AG04450 (cell line): ENCODE results near the gene DNAJB12. TPM values are rescaled to one million over a fixed set of nuclear protein-coding genes. Genes with fewer than 3 reads are reported as not detected.

ENCODE experiments used
- CTCF ChIA-PET: fragments of 300-600, 350-600 bp; formaldehyde crosslinking; extraction: SDS; loops from one replicate; lab custom pipeline; 2022; ENCODE audit warnings: antibody characterized with exemption, inconsistent platforms; lab: Charles Lee
- POLR2A ChIA-PET: fragments of 350-600 bp; formaldehyde crosslinking; extraction: SDS; loops from one replicate; lab custom pipeline; 2021; ENCODE audit warnings: antibody characterized with exemption, inconsistent platforms; lab: Yijun Ruan, JAX
- DNase-seq: peaks from one replicate; pipeline ENCODE4 v3.0.0-alpha.2; 2011; ENCODE audit warnings: low read depth, low spot score
- H3K27ac ChIP-seq: one replicate; pipeline ENCODE4 v1.5.1; 2012; ENCODE audit warnings: low read depth, low read length, control low read depth
- H3K27me3 ChIP-seq: one replicate; pipeline ENCODE4 v1.6.0; 2012; ENCODE audit warnings: low read length; ENCODE audit not compliant: control insufficient read depth, insufficient read depth
- H3K4me3 ChIP-seq: 2 replicates; pipeline ENCODE4 v1.5.1; 2011; ENCODE audit warnings: mild to moderate bottlenecking, low read depth, low read length, control low read depth
- H3K9me3 ChIP-seq: 2 replicates; pipeline ENCODE4 v1.5.1; 2012; ENCODE audit warnings: low read length; ENCODE audit not compliant: control insufficient read depth, insufficient read depth
- polyA plus RNA-seq: library from polyadenylated mRNA; depleted of rRNA; stranded (reverse); fragments of >200 nt; gene quantifications from 2 replicates; pipeline ENCODE4 v1.2.3, GENCODE V29; 2011; rRNA removed
- small RNA-seq: library from RNA; depleted of rRNA; stranded (forward); fragments of <200 nt; gene quantifications from one replicate; pipeline ENCODE3, GENCODE V24; 2012; ENCODE audit warnings: low read depth; ENCODE audit not compliant: insufficient read length
- TF ChIP-seq, protein P1 (sequence below): IDR thresholded peaks from 2 replicates; pipeline ENCODE4 v1.5.1; 2011; ENCODE audit warnings: low read depth, low read length, control low read depth, inconsistent platforms

DNAJB12 gene
- polyA plus RNA-seq, 1 experiment: 17.9 TPM

DNA sequence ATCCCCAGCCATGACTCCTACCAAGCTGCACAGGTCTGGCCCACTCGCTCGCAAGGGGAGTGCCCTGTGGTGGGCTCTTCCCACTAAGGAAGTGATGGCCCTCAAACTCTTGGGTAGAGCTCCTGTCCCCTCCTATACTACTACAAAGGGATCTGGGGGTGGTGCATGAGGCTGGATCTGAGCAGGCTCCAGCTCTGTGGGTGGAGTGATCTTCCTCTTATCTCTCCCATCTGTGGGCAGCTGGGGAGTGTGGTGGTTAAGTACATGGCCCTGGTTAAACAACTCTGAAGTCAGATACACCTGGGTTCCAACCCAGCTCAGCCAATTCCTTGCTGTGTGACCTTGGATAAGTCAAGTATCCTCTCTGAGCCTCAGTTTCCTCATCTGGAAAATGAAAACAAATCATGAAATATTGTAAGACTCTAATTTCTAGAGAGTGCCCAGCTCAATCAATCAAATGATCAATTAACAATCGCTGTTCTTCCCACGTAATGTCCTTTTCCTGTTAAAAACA, 63.6 kb downstream of the DNAJB12 start:
- POLR2A ChIA-PET: interaction anchor here (1.3 kb wide), 1 partner anchor 18 kb away, joined by 6 read pairs; the partner anchor contains the start of gene DDIT4
- TF ChIP-seq, protein P1, sequence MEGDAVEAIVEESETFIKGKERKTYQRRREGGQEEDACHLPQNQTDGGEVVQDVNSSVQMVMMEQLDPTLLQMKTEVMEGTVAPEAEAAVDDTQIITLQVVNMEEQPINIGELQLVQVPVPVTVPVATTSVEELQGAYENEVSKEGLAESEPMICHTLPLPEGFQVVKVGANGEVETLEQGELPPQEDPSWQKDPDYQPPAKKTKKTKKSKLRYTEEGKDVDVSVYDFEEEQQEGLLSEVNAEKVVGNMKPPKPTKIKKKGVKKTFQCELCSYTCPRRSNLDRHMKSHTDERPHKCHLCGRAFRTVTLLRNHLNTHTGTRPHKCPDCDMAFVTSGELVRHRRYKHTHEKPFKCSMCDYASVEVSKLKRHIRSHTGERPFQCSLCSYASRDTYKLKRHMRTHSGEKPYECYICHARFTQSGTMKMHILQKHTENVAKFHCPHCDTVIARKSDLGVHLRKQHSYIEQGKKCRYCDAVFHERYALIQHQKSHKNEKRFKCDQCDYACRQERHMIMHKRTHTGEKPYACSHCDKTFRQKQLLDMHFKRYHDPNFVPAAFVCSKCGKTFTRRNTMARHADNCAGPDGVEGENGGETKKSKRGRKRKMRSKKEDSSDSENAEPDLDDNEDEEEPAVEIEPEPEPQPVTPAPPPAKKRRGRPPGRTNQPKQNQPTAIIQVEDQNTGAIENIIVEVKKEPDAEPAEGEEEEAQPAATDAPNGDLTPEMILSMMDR: no peak
- no peaks in the 10 kb centered on the region for H3K27me3 ChIP-seq
- no peak for DNase-seq
- H3K9me3 ChIP-seq: no peaks in the 10 kb centered on the region
- CTCF ChIA-PET: no interaction called here
- H3K4me3 ChIP-seq: no peak overlapping the region
- no peak overlapping the region for H3K27ac ChIP-seq

DNA sequence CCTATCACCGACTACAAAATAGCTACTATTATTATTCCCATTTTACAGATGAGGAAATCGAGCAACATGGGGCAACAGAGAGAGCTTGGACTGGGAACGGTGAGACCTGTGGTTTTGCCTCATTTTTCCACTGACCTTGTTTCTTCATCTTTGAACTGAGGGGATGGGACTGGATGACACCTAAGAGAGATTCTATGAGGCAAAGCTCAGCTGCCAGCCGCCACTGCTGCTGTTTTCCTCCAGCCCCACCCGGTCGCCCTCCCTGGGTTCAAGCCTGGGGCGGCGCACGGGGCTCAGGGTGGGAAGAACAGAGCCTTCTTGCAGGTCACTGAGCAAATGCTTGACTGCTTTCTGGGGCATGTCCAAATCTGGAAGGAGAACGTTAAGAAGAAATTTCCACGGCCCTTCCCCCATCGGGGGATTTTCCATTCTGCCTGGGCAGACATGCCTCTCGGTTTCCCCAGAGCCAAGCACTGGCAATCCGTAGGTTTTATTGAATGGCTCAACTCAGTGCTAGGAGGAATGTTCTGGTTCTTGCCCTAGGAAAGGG, 68.7 kb downstream of the DNAJB12 start:
- CTCF ChIA-PET: no interaction called here
- POLR2A ChIA-PET: interaction anchor here (0.9 kb wide), 1 partner anchor 11 kb away, joined by 3 read pairs; no protein-coding TSS in a partner anchor
- Histone ChIP-seq H3K27ac (no peak overlapping the region), H3K27me3 (no peaks in the 10 kb centered on the region), H3K4me3 (no peak overlapping the region), H3K9me3 (no peaks in the 10 kb centered on the region)
- DNase-seq: no peak
- TF ChIP-seq, protein P1: no peak

DNA sequence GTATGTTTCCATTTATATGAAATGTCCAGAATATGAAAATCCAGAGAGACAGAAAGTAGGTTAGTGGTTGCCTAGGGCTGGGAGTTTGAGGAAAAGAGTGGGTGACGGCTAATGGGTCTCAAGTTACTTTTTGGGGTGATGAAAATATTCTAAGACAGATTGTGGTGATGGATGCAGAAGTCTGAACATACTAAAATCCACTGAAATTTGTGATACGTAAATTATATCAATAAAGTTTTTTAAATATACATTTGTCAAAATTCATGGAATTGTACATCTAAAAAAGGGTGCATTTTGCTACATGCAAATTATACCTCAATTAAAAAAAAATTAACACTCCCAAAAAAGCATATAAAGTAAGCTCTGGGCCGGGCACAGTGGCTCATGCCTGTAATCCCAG, 71.6 kb downstream of the DNAJB12 start:
- Histone ChIP-seq H3K4me3 (no peak overlapping the region), H3K27me3 (no peaks in the 10 kb centered on the region), H3K27ac (no peak overlapping the region), H3K9me3 (no peaks in the 10 kb centered on the region)
- CTCF ChIA-PET: interaction anchor here (0.5 to 0.9 kb wide), 2 partner anchors 10 to 12 kb away, joined by 3 to 4 read pairs; no protein-coding TSS in a partner anchor
- TF ChIP-seq, protein P1: no peak
- POLR2A ChIA-PET: interaction anchor here (2.8 kb wide), 1 partner anchor 9 kb away, joined by 14 read pairs; the partner anchor contains the start of gene DDIT4
- no peak for DNase-seq

Small RNAs within 50 kb of the gene (small RNA-seq; reads per million reads assigned to genes)
- gene RNU6-805P: not detected

Other genes with a start within 250 kb of the DNAJB12 start
- gene ANAPC16, start 138.9 kb downstream of the DNAJB12 start, polyA plus RNA-seq: 51.1 and 67.0 TPM in 2 replicates
- 36.3 and 43.7 TPM in 2 replicates for gene ASCC1, start 138.6 kb downstream of the DNAJB12 start, polyA plus RNA-seq
- 103 and 120 TPM in 2 replicates for gene DDIT4, start 81.0 kb downstream of the DNAJB12 start, polyA plus RNA-seq